GM12891 (cell line): ENCODE data around the gene TMC4.

Source experiments
- POLR2A ChIP-seq: IDR thresholded peaks from 2 replicates; pipeline ENCODE4 v1.6.1; 2011; ENCODE audit warnings: low read depth, low read length, control low read depth
- POLR2AphosphoS5 ChIP-seq: IDR thresholded peaks from 2 replicates; pipeline ENCODE4 v1.6.1; 2011; ENCODE audit warnings: low read depth, low read length, control low read depth

- TF ChIP-seq POLR2AphosphoS5 (no peak), POLR2A (no peak)
Observed at GRCh38 chr19:54121259-54121658, 51.7 kb downstream of the TMC4 start.
